GM12801 (cell line): Measurements from ENCODE around the gene MAST4.

ENCODE experiments used
- TF ChIP-seq, protein P1 (sequence below): IDR thresholded peaks from one replicate; pipeline ENCODE4 v1.5.1; 2011; ENCODE audit warnings: control low read depth; ENCODE audit not compliant: insufficient read length; ENCODE audit errors: extremely low read depth

Gene MAST4

DNA sequence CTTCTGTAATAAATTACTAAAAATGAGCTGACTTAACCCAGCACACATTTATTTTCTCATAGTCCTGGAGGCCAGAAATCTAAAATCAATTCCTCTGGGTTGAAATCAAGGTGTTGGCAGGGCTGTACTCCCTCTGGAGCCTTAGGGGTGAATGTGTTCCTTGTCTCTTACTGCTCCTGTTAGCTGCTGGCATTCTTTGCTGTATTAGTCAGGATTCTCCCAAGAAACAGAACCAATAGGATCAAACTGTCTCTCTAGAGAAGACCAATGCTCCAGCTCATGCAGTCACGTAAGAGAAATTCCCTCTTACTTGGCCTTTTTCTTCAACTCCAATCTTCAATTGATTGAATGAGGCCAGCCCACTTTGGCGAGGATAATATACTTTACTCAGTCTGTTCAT is 615.7 kb downstream of the MAST4 start:
- TF ChIP-seq, protein P1, sequence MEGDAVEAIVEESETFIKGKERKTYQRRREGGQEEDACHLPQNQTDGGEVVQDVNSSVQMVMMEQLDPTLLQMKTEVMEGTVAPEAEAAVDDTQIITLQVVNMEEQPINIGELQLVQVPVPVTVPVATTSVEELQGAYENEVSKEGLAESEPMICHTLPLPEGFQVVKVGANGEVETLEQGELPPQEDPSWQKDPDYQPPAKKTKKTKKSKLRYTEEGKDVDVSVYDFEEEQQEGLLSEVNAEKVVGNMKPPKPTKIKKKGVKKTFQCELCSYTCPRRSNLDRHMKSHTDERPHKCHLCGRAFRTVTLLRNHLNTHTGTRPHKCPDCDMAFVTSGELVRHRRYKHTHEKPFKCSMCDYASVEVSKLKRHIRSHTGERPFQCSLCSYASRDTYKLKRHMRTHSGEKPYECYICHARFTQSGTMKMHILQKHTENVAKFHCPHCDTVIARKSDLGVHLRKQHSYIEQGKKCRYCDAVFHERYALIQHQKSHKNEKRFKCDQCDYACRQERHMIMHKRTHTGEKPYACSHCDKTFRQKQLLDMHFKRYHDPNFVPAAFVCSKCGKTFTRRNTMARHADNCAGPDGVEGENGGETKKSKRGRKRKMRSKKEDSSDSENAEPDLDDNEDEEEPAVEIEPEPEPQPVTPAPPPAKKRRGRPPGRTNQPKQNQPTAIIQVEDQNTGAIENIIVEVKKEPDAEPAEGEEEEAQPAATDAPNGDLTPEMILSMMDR: no peak

DNA sequence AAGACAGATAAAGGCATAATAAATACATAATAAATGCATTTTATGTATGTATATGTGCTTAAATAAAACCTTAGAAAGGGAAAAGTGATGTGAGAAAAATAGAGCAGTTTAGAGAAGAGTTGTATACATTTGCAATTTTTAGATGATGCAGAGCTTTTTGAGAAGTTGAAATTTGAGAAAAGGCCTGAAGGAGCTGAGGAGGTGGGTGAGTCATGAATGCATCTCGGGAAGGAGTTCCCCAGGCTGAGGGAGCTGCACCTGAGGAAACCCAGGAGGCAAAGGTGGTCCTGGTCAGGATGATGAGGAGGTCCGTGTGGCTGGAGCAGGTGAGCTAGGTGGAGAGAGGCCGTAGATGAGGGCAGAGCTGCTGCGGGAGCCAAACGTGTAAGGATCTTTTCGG is 617.8 kb downstream of the MAST4 start:
- TF ChIP-seq, protein P1: no peak

DNA sequence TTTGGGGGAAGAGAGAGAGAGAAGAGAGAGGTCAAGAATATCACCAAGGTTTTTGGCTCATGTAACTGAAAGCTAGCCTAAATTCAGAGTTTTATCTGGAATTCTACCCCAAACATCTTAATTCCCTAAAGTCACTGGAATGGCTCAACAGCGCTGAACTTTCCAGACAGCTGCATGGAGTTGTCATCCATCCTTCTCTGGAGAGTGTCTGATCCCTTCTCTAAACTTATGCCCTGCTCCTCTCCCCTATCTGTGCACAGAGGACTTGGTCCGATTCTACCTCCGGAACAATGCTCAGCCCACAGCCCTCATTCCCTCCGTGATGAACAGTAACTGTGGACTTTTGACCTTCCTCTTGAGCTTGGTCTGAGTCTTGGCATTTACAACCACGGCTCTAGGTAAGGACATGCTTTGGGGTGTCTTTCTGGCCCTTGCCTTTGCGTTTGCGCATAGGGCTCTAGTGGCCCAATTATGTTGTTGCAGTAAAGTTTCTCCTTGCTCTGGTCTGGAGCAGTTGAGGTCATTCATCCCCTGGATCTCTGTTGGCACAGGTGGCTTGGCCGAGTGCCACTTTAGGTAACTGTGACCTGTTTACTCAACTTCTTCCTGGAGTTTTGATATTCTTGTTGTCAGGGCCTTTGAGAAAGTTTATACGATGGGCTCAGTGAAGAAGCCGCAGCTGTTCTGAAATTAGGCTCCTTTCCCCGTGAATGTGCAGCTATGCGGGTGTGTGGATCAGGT is 618.7 kb downstream of the MAST4 start:
- TF ChIP-seq, protein P1: no peak

DNA sequence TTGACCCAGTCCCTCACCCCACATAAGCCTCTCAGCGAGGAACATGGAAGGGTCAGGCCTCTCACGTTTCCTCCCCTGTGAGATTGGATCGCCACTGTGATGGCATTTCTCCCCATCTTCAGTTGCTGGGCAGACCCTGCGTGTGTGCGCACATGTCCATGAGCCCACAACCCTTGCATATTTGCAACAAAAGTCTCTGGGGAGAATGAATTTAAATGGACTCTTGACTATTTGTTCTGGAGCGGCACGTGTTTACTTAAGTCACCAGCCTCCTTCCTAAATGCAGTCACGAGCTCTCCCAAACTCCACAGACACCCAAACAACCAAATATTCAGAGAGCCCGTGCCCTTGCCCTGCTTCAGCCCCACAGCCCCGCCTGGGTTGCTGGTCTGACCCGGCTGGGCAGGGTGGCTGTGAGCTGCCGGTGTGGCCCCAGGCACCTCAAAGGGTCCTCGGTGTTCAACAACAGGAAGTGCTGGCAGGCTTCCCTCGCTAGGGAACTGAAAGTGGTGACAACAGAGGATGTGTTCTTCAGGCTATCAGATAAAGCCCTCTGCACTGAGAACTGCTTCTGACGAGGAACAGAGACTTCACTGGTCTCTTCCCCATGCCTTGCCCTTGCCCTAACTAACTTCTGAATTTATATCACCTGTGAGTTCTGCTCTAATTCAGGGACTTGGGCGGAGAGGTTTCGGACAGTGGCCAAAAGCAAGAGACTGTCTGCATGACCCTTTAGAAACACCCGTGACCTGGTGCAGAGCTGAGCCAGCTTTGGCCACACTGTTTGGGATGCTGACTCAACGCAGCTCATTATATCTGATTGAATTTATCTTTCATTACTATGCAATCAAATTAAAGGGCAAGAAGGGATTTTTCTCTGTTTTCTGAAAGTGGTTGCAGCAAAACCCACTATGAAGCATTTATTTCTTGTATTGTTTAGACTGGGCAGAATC is 619.6 kb downstream of the MAST4 start:
- TF ChIP-seq, protein P1: no peak

DNA sequence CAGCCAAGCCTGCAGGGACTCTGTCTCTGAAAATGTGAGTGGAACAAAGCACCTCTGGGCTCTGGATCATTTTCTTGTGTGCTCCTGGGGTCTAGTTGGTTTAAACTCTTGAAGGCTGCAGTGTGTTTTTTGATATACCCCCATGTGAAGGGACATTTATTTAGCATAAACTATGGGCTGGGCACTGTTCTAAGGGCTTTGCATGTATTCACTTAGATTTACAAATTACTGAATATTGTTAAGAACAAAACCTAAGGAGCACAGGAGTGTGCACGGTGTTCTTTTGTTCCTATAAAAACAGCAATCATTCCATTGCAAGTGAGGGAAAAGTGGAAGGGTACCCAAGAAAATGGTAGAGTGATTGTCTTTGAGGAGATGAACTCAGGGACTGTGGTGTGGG is 620.4 kb downstream of the MAST4 start:
- TF ChIP-seq, protein P1: no peak
